ENCODE data around the gene TIPIN. TPM values are rescaled to one million over a fixed set of nuclear protein-coding genes. Genes with fewer than 3 reads are reported as not detected.

TIPIN gene
- total RNA-seq, 1 experiment from 2014 or later = 14.2 TPM

DNA sequence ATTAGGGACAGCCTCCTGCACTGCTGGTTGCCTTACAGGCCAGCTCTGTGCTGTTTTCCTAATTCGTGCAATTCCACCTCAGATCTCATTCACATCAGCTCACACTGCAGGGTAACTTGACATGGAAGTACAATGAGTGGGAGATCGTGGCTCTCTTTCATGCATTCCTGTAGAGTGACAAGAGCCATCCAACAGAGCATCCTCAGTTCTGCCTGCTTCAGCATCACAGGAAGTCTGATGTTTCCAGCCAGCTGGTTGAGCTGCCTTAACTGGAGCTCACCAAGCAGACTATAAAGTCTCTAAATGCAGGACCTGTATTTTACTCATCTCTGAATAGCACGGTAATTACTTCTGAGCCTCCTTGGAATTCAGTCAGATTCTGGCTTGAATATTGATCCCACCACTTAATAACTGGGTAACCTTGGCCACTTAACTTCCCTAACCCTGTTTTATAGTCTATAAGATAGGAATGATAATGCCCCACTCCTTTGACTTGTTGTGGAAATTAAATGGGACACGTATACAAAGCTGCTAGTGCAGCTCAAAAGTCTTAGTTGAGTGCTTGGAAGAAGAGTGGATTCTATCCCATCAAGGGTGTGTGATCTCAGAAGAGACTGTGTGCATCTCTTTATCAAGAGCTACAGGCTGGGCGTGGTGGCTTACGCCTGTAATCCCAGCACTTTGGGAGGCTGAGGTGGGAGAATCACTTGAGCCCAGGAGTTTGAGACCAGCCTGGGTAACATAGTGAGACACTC is 64.5 kb downstream of the TIPIN start:
- ATAC-seq = no peak
- no peaks in the 10 kb centered on the region for H3K9me2 ChIP-seq (replicated peaks; ENCODE audit: low read length)
- TF ChIP-seq EZH2 (IDR thresholded peaks at IDR 0.05; ENCODE audit: low read length, unreplicated experiment) (no peak), EZH2phosphoT487 (IDR thresholded peaks at IDR 0.05; ENCODE audit: borderline replicate concordance, low read length) (no peak)
- TF ChIP-seq, protein P1, sequence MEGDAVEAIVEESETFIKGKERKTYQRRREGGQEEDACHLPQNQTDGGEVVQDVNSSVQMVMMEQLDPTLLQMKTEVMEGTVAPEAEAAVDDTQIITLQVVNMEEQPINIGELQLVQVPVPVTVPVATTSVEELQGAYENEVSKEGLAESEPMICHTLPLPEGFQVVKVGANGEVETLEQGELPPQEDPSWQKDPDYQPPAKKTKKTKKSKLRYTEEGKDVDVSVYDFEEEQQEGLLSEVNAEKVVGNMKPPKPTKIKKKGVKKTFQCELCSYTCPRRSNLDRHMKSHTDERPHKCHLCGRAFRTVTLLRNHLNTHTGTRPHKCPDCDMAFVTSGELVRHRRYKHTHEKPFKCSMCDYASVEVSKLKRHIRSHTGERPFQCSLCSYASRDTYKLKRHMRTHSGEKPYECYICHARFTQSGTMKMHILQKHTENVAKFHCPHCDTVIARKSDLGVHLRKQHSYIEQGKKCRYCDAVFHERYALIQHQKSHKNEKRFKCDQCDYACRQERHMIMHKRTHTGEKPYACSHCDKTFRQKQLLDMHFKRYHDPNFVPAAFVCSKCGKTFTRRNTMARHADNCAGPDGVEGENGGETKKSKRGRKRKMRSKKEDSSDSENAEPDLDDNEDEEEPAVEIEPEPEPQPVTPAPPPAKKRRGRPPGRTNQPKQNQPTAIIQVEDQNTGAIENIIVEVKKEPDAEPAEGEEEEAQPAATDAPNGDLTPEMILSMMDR (conservative IDR thresholded peaks at IDR 0.05; ENCODE audit: low read depth, low read length) = no peak
- H3F3A ChIP-seq (ENCODE audit: low read length, unreplicated experiment) = no peaks in the 10 kb centered on the region
- no peak overlapping the region for H3K9ac ChIP-seq (ENCODE audit: low read length)
- no peaks in the 10 kb centered on the region for H3K27me3 ChIP-seq (ENCODE audit: low read length)
- H3K4me1 ChIP-seq (ENCODE audit: insufficient read depth, low read length) = peaks cover 27% of the 10 kb centered on the region
- H3K4me2 ChIP-seq (ENCODE audit: low read length) = peak overlapping the region; percentile 99
- intact Hi-C loops (cut with micrococcal nuclease) = loop anchor here (10.0 kb wide), 1 partner anchor 213 kb away; the partner anchor contains the start of genes RPL4 and ZWILCH
- H4K20me1 ChIP-seq (ENCODE audit: low read length) = no peaks in the 10 kb centered on the region
- H3K9me3 ChIP-seq (ENCODE audit: low read length) = no peaks in the 10 kb centered on the region
- H3K4me3 ChIP-seq (ENCODE audit: low read length) = no peak overlapping the region; the same call in 1 of the 2 replicates
- H3K36me3 ChIP-seq (ENCODE audit: low read depth, low read length) = no peaks in the 10 kb centered on the region
- POLR2A ChIA-PET (ENCODE audit: unreplicated experiment) = interaction anchor here (0.6 kb wide), 1 partner anchor 207 kb away, joined by 4 read pairs; no protein-coding TSS in a partner anchor
- H3K79me2 ChIP-seq (ENCODE audit: low read length) = peaks cover 36% of the 10 kb centered on the region
- no TSS peak for BruUV-seq (replicated peaks)
- DNase-seq = peak; percentile 4
- peak overlapping the region; percentile 89; the same call in 1 of the 2 replicates for H2AFZ ChIP-seq (ENCODE audit: low read length)
- CTCF ChIA-PET = interaction anchor here (0.6 kb wide), 1 partner anchor 284 kb away, joined by 9 read pairs; no protein-coding TSS in a partner anchor
- H3K27ac ChIP-seq (ENCODE audit: low read length) = no peak overlapping the region

DNA sequence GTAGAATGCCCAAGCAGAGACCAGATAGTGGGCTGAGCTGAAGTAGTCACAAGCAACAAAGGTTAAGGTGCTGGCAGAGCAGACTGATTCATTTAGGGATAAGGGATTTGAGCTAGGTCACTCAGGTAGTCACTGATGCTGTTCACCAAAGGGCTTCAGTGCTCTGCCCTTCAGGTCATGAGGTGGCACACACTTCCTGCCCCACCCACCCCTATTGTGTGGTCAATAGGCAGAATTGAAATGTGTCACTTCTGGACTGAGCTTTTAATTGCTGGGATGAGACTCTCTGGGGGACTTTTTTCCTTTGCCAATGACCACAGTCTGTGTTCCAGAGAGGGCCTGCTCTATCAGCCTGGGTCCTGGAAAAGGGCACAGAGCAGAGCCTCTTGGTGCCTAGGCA is 66.0 kb downstream of the TIPIN start:
- Histone ChIP-seq H2AFZ (ENCODE audit: low read length) (no peak overlapping the region), H3K4me2 (ENCODE audit: low read length) (no peak overlapping the region), H3K4me1 (ENCODE audit: insufficient read depth, low read length) (peaks cover 21% of the 10 kb centered on the region), H3K79me2 (ENCODE audit: low read length) (peaks cover 25% of the 10 kb centered on the region), H3K4me3 (ENCODE audit: low read length) (no peak overlapping the region), H3F3A (ENCODE audit: low read length, unreplicated experiment) (no peaks in the 10 kb centered on the region), H3K9me2 (replicated peaks; ENCODE audit: low read length) (no peaks in the 10 kb centered on the region), H3K9me3 (ENCODE audit: low read length) (no peaks in the 10 kb centered on the region), H3K36me3 (ENCODE audit: low read depth, low read length) (no peaks in the 10 kb centered on the region), H3K9ac (ENCODE audit: low read length) (no peak overlapping the region), H4K20me1 (ENCODE audit: low read length) (no peaks in the 10 kb centered on the region), H3K27ac (ENCODE audit: low read length) (no peak overlapping the region), H3K27me3 (ENCODE audit: low read length) (no peaks in the 10 kb centered on the region)
- TF ChIP-seq EZH2 (IDR thresholded peaks at IDR 0.05; ENCODE audit: low read length, unreplicated experiment) (no peak), EZH2phosphoT487 (IDR thresholded peaks at IDR 0.05; ENCODE audit: borderline replicate concordance, low read length) (no peak)
- TF ChIP-seq, protein P1 (conservative IDR thresholded peaks at IDR 0.05; ENCODE audit: low read depth, low read length) = no peak
- intact Hi-C loops (cut with micrococcal nuclease) = loop anchor here (10.0 kb wide), 1 partner anchor 214 kb away; the partner anchor contains the start of genes RPL4 and ZWILCH
- no peak for DNase-seq
- BruUV-seq (replicated peaks) = no TSS peak
- ATAC-seq = no peak
- CTCF ChIA-PET = no interaction called here
- POLR2A ChIA-PET (ENCODE audit: unreplicated experiment) = no interaction called here

DNA sequence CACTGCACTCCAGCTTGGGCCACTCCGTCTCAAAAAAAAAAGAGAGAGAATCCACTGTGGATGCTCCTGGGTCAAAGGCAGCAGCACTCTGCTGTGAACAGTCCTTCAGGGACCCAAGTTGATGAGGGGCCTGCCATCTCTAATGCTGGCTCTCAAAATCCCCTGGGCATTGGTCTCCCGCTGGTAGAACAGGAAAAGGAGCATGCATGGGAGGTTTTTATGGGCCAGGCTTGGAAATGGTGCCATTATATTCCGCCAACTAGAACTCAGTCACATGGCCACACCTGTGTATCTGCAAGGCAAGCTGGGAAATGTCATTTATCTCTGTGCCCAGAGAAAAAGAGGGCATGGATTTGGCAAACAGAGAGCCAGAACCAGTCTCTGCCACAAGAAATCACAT is 66.5 kb downstream of the TIPIN start:
- DNase-seq (no peak), ATAC-seq (no peak)
- Histone ChIP-seq H3K4me1 (ENCODE audit: insufficient read depth, low read length) (peaks cover 16% of the 10 kb centered on the region), H3K9me2 (replicated peaks; ENCODE audit: low read length) (no peaks in the 10 kb centered on the region), H3K9ac (ENCODE audit: low read length) (no peak overlapping the region), H3K36me3 (ENCODE audit: low read depth, low read length) (no peaks in the 10 kb centered on the region), H3K4me2 (ENCODE audit: low read length) (no peak overlapping the region), H3K9me3 (ENCODE audit: low read length) (no peaks in the 10 kb centered on the region), H3F3A (ENCODE audit: low read length, unreplicated experiment) (no peaks in the 10 kb centered on the region), H2AFZ (ENCODE audit: low read length) (no peak overlapping the region), H3K27me3 (ENCODE audit: low read length) (no peaks in the 10 kb centered on the region), H3K79me2 (ENCODE audit: low read length) (peaks cover 20% of the 10 kb centered on the region), H3K27ac (ENCODE audit: low read length) (no peak overlapping the region), H4K20me1 (ENCODE audit: low read length) (no peaks in the 10 kb centered on the region), H3K4me3 (ENCODE audit: low read length) (no peak overlapping the region)
- POLR2A ChIA-PET (ENCODE audit: unreplicated experiment) = no interaction called here
- BruUV-seq (replicated peaks) = no TSS peak
- no peak for TF ChIP-seq EZH2phosphoT487 (IDR thresholded peaks at IDR 0.05; ENCODE audit: borderline replicate concordance, low read length)
- TF ChIP-seq, protein P1 (conservative IDR thresholded peaks at IDR 0.05; ENCODE audit: low read depth, low read length) = no peak
- TF ChIP-seq EZH2 (IDR thresholded peaks at IDR 0.05; ENCODE audit: low read length, unreplicated experiment) = no peak
- CTCF ChIA-PET = no interaction called here
- intact Hi-C loops (cut with micrococcal nuclease) = loop anchor here (10.0 kb wide), 1 partner anchor 215 kb away; the partner anchor contains the start of genes RPL4 and ZWILCH

Data from PC-3 (cell line).